IPS-15b (cell line): ENCODE measurements around the gene ALOX5AP.

ENCODE experiments used
- H3K27me3 ChIP-seq: one replicate; pipeline ENCODE4 v1.6.1; 2013; ENCODE audit warnings: low read length; ENCODE audit not compliant: control insufficient read depth, insufficient read depth
- H3K36me3 ChIP-seq: one replicate; pipeline ENCODE4 v1.6.1; 2013; ENCODE audit warnings: low read length; ENCODE audit not compliant: control insufficient read depth, insufficient read depth
- H3K4me1 ChIP-seq: one replicate; pipeline ENCODE4 v1.6.1; 2013; ENCODE audit warnings: mild to moderate bottlenecking, low read length; ENCODE audit not compliant: control insufficient read depth, insufficient read depth
- H3K4me3 ChIP-seq: one replicate; pipeline ENCODE4 v1.5.1; 2013; ENCODE audit warnings: low read depth, low read length
- H3K9ac ChIP-seq: one replicate; pipeline ENCODE4 v1.6.1; 2013; ENCODE audit warnings: low read depth, mild to moderate bottlenecking, low read length
- H3K9me3 ChIP-seq: one replicate; pipeline ENCODE4 v1.6.1; 2013; ENCODE audit warnings: mild to moderate bottlenecking, low read length; ENCODE audit not compliant: control insufficient read depth, insufficient read depth

Gene ALOX5AP

GRCh38 chr13:30718661-30719524 lies 16.4 kb upstream of the ALOX5AP start:
- Histone ChIP-seq H3K4me1 (no peaks in the 10 kb centered on the region), H3K36me3 (no peaks in the 10 kb centered on the region), H3K9ac (no peak overlapping the region), H3K4me3 (no peak overlapping the region), H3K9me3 (no peaks in the 10 kb centered on the region), H3K27me3 (no peaks in the 10 kb centered on the region)

- Histone ChIP-seq H3K36me3 (no peaks in the 10 kb centered on the region), H3K9me3 (no peaks in the 10 kb centered on the region), H3K4me1 (no peaks in the 10 kb centered on the region), H3K4me3 (no peak overlapping the region), H3K27me3 (no peaks in the 10 kb centered on the region), H3K9ac (no peak overlapping the region)
Observed at GRCh38 chr13:30719525-30719914, 15.8 kb upstream of the ALOX5AP start.

- no peak overlapping the region for H3K9ac ChIP-seq
- no peaks in the 10 kb centered on the region for H3K9me3 ChIP-seq
- no peaks in the 10 kb centered on the region for H3K4me1 ChIP-seq
- H3K36me3 ChIP-seq = no peaks in the 10 kb centered on the region
- H3K4me3 ChIP-seq = no peak overlapping the region
- no peaks in the 10 kb centered on the region for H3K27me3 ChIP-seq
Observed at GRCh38 chr13:30720172-30720869, 15.0 kb upstream of the ALOX5AP start.

GRCh38 chr13:30721936-30722335 lies 13.4 kb upstream of the ALOX5AP start:
- no peaks in the 10 kb centered on the region for H3K36me3 ChIP-seq
- no peaks in the 10 kb centered on the region for H3K27me3 ChIP-seq
- H3K9me3 ChIP-seq = no peaks in the 10 kb centered on the region
- no peaks in the 10 kb centered on the region for H3K4me1 ChIP-seq
- H3K9ac ChIP-seq = no peak overlapping the region
- H3K4me3 ChIP-seq = no peak overlapping the region

GRCh38 chr13:30722361-30722760 lies 13.0 kb upstream of the ALOX5AP start:
- Histone ChIP-seq H3K4me3 (no peak overlapping the region), H3K4me1 (no peaks in the 10 kb centered on the region), H3K9me3 (no peaks in the 10 kb centered on the region), H3K27me3 (no peaks in the 10 kb centered on the region), H3K9ac (no peak overlapping the region), H3K36me3 (no peaks in the 10 kb centered on the region)

GRCh38 chr13:30724778-30725177 lies 10.6 kb upstream of the ALOX5AP start:
- Histone ChIP-seq H3K9me3 (no peaks in the 10 kb centered on the region), H3K36me3 (no peaks in the 10 kb centered on the region)

GRCh38 chr13:30725326-30726085 lies 9.8 kb upstream of the ALOX5AP start:
- Histone ChIP-seq H3K4me1 (no peaks in the 10 kb centered on the region), H3K9ac (no peak overlapping the region), H3K9me3 (no peaks in the 10 kb centered on the region), H3K27me3 (no peaks in the 10 kb centered on the region), H3K4me3 (no peak overlapping the region), H3K36me3 (no peaks in the 10 kb centered on the region)

More at GRCh38 chr13:30724778-30725177, 10.6 kb upstream of the ALOX5AP start:
- Histone ChIP-seq H3K27me3 (no peaks in the 10 kb centered on the region), H3K9ac (no peak overlapping the region), H3K4me1 (no peaks in the 10 kb centered on the region), H3K4me3 (no peak overlapping the region)

GRCh38 chr13:30726192-30726591 lies 9.2 kb upstream of the ALOX5AP start:
- Histone ChIP-seq H3K9me3 (no peaks in the 10 kb centered on the region), H3K36me3 (no peaks in the 10 kb centered on the region), H3K27me3 (no peaks in the 10 kb centered on the region), H3K4me1 (no peaks in the 10 kb centered on the region), H3K4me3 (no peak overlapping the region), H3K9ac (no peak overlapping the region)

- no peaks in the 10 kb centered on the region for H3K27me3 ChIP-seq
- no peak overlapping the region for H3K9ac ChIP-seq
- no peaks in the 10 kb centered on the region for H3K4me1 ChIP-seq
- H3K9me3 ChIP-seq = no peaks in the 10 kb centered on the region
- H3K36me3 ChIP-seq = no peaks in the 10 kb centered on the region
- H3K4me3 ChIP-seq = no peak overlapping the region
Observed at GRCh38 chr13:30727491-30728355, 7.6 kb upstream of the ALOX5AP start.

- Histone ChIP-seq H3K9ac (no peak overlapping the region), H3K9me3 (no peaks in the 10 kb centered on the region), H3K4me1 (no peaks in the 10 kb centered on the region), H3K27me3 (no peaks in the 10 kb centered on the region), H3K36me3 (no peaks in the 10 kb centered on the region), H3K4me3 (no peak overlapping the region)
Observed at GRCh38 chr13:30729801-30730200, 5.5 kb upstream of the ALOX5AP start.

GRCh38 chr13:30730526-30730925 lies 4.8 kb upstream of the ALOX5AP start:
- Histone ChIP-seq H3K4me3 (no peak overlapping the region), H3K4me1 (no peaks in the 10 kb centered on the region), H3K9ac (no peak overlapping the region), H3K36me3 (no peaks in the 10 kb centered on the region), H3K27me3 (no peaks in the 10 kb centered on the region), H3K9me3 (no peaks in the 10 kb centered on the region)
